Kidney (tissue), 14 donors: ENCODE data around the gene DAB1. TPM values are rescaled to one million over a fixed set of nuclear protein-coding genes. Genes with fewer than 3 reads are reported as not detected.

Source experiments
- DNase-seq, 5 donors: peaks; one replicate each; pipeline ENCODE4 v3.0.0-alpha.2; 2013 to 2020
- FAIRE-seq: peaks from 2 replicates; lab custom pipeline; 2012; peaks lifted over from hg19 to GRCh38; lab: Jason Lieb, UNC
- H3K27ac ChIP-seq, 2 donors: one replicate each; pipeline ENCODE4 v1.7.0; 2013; ENCODE audit warnings: low read depth in 2 of 2, low read length in 2 of 2, inconsistent platforms in 1 of 2
- H3K27me3 ChIP-seq: one replicate; pipeline ENCODE4 v1.7.1; 2013; ENCODE audit warnings: low read length, inconsistent platforms; ENCODE audit not compliant: control insufficient read depth, insufficient read depth
- H3K36me3 ChIP-seq, 3 donors: one replicate each; pipeline versions ENCODE4 v1.7.0 to v1.7.1; 2013; ENCODE audit warnings: low read length in 3 of 3, control low read depth in 1 of 3, inconsistent platforms in 1 of 3; ENCODE audit not compliant: insufficient read depth in 3 of 3, control insufficient read depth in 2 of 3
- H3K4me1 ChIP-seq, 3 donors: one replicate each; pipeline versions ENCODE4 v1.7.0 to v1.7.1; 2013; ENCODE audit warnings: low read length in 3 of 3, inconsistent platforms in 1 of 3, low read depth in 1 of 3; ENCODE audit not compliant: control insufficient read depth in 2 of 3, insufficient read depth in 2 of 3
- H3K4me3 ChIP-seq, 3 donors: one replicate each; pipeline versions ENCODE4 v1.7.0 to v1.8.1; 2013; ENCODE audit warnings: low read length in 3 of 3, control low read depth in 1 of 3, inconsistent platforms in 1 of 3
- H3K9ac ChIP-seq, 3 donors: one replicate each; pipeline versions ENCODE4 v1.7.0 to v1.7.1; 2013; ENCODE audit warnings: low read length in 3 of 3, control low read depth in 1 of 3, inconsistent platforms in 1 of 3
- H3K9me3 ChIP-seq, 3 donors: one replicate each; pipeline versions ENCODE4 v1.7.0 to v1.7.1; 2013; ENCODE audit warnings: low read length in 3 of 3, control low read depth in 1 of 3, inconsistent platforms in 1 of 3; ENCODE audit not compliant: control insufficient read depth in 2 of 3, insufficient read depth in 1 of 3
- CTCF ChIP-seq: IDR thresholded peaks from 3 replicates; pipeline ENCODE4 v1.5.1; 2012; ENCODE audit warnings: mild to moderate bottlenecking, moderate library complexity, borderline replicate concordance; ENCODE audit not compliant: insufficient read depth; ENCODE audit errors: extremely low read depth
- intact Hi-C: fragments of 100-400 bp; cut with DNase I; formaldehyde crosslinking; loops from one replicate; pipeline ENCODE4 v1.11.1; 2022
- polyA plus RNA-seq: library from polyadenylated mRNA; stranded (reverse); fragments of 350-450 nt; fragmentation: Illumina TruSeq; extraction: RNeasy Lipid Tissue Mini Kit (QIAGEN cat#74804); gene quantifications from one replicate; pipeline ENCODE4 v1.2.3, GENCODE V29; 2014; ENCODE audit warnings: low read depth, low replicate concordance; ENCODE audit not compliant: insufficient read depth
- total RNA-seq: library from RNA; stranded (reverse); fragmentation: NEBNext Ultra II Directional; extraction: Animal tissue kit (Norgen Biotek cat#: 25700); gene quantifications from one replicate; pipeline ENCODE4 v1.2.1, GENCODE V29; 2021
- donor health status: control.
- donor health status: control.
- donor health status: control.
- donor health status: control.
- donor health status: control.
- donor health status: DM: yes; HTN: yes; CAD: no.
- donor health status: Normal renal cell carcinoma (clear cell type).

Gene DAB1
- total and polyA plus RNA-seq, 2 donors from 2014 or later, result 2.3 TPM; not detected in 1

DNA sequence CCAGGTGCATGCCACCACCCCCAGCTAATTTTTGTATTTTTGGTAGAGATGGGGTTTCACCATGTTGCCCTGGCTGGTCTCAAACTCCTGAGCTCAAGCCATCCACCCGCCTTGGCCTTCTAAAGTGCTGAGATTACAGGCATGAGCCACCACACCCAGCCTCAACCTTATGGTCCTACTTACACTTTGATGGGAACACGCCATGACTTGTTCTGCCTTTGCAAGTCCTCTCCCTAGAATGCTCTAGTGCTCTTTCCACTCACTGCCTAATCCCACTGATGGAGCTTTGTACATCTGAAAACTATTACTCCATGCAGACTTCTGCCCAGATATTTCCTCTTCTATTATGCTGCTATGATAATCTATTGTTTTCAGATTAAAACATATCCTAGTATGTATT is 174.3 kb downstream of the DAB1 start:
- no peak for FAIRE-seq
- Histone ChIP-seq H3K27me3 (no peaks in the 10 kb centered on the region), H3K4me3 (no peak overlapping the region), H3K9me3 (no peaks in the 10 kb centered on the region), H3K9ac (no peak overlapping the region), H3K27ac (no peak overlapping the region), H3K36me3 (no peaks in the 10 kb centered on the region), H3K4me1 (no peaks in the 10 kb centered on the region)
- no peak for DNase-seq
- TF ChIP-seq CTCF, result no peak
- intact Hi-C loops, result no loop called here

DNA sequence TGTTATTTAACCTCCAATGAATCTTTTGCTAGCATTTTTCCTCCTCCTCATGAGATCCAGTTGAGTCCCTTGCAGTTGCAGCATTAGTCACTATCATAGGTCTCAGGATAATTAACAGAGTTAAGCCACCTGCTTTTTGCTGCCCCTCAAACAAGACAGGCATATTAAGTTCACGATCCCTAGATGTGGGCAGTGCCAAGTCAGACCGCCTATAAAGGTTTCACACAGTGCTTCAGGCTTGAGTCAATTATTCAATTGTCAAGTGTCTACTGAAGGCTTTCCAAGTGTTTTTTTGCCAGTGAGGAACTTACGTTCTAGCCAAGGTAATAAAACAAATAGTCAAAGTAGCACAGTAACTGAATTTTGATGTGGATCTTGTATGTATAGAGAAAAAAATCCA is 175.0 kb downstream of the DAB1 start:
- no peaks in the 10 kb centered on the region for H3K27me3 ChIP-seq
- no peak overlapping the region for H3K27ac ChIP-seq
- H3K36me3 ChIP-seq, result no peaks in the 10 kb centered on the region
- no peak for FAIRE-seq
- TF ChIP-seq CTCF, result no peak
- peak in 2 of 5 donors; percentile 42 to 53 for DNase-seq
- no peaks in the 10 kb centered on the region for H3K4me1 ChIP-seq
- H3K9me3 ChIP-seq, result no peaks in the 10 kb centered on the region
- H3K9ac ChIP-seq, result no peak overlapping the region
- intact Hi-C loops, result no loop called here
- H3K4me3 ChIP-seq, result no peak overlapping the region

- DNase-seq (no peak), FAIRE-seq (no peak)
- TF ChIP-seq CTCF, result no peak
- no peaks in the 10 kb centered on the region for H3K27me3 ChIP-seq
- H3K4me1 ChIP-seq, result no peaks in the 10 kb centered on the region
- H3K27ac ChIP-seq, result no peak overlapping the region
- no peaks in the 10 kb centered on the region for H3K9me3 ChIP-seq
- no peaks in the 10 kb centered on the region for H3K36me3 ChIP-seq
- no peak overlapping the region for H3K9ac ChIP-seq
- H3K4me3 ChIP-seq, result no peak overlapping the region
- intact Hi-C loops, result no loop called here
These were observed 185.6 kb downstream of the DAB1 start for GRCh38 chr1:57238233-57238781.
